ENCODE data around the gene ALDH1A2.

DNA sequence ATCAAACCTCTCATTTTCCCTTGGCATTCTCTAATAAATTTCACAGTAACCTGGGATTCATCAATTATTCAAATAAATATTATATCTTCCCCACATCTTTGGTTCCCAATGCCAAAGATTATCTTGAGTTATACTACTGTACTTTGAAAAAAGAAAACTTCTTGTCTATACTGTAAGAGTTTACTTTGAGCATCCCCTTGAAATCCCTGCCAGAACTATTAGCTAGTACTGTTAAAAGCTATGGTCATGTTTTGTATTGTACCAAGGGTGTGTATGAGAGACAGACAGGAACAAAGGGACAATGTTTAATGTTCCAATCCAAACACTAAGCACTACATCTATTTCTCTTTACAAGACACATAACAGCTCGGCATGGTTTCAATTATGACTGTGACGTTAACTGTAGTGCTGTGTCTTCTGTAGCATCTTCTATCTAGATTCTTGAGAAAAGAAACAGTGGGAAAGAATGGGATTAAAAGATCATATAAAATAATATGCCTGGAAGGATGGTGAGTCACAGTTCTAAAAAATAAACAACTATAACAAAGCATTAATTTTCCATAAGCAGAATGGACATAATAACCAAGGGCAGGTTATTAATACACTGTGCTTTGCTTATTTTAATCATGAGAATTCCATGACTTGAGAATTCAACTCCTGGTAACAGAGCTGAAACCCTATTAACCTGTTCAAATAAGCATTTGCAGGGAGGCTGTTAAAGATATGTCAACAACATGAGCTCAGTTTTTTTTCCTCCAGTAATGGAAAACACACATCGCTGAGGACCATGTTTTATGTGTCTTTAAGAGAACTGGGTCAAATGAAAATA is 71.1 kb downstream of the ALDH1A2 start:
- TF ChIP-seq CTCF (IDR thresholded peaks at IDR 0.05) (no peak), POLR2A (IDR thresholded peaks at IDR 0.05) (no peak), POLR2AphosphoS5 (IDR thresholded peaks at IDR 0.05) (no peak), EP300 (IDR thresholded peaks at IDR 0.05) (no peak)

All from gastroesophageal sphincter (tissue), 3 donors.